Stimulated activated effector memory CD8-positive, alpha-beta T cell treated with anti-CD3 and anti-CD28 coated beads, Interleukin-12 subunit alpha, Interleukin-12 subunit beta, amount 100 ng/mL, for 72 hours (primary cell): ENCODE measurements around the gene DACT2.

Source experiments
- ATAC-seq: fragments of 150-1000 bp; cut with Tn5 transposase; 2 replicates; pipeline ENCODE4 v1.10.0; 2021
- DNase-seq, 2 donors: peaks; one replicate each; pipeline ENCODE4 v3.0.0; 2021 to 2022; ENCODE audit warnings: low spot score in 2 of 2
- H3K27ac Mint-ChIP-seq: one replicate; pipeline ENCODE4 v1.8.0; 2022; ENCODE audit warnings: mild to moderate bottlenecking, mixed read lengths
- H3K36me3 Mint-ChIP-seq: one replicate; pipeline ENCODE4 v1.8.0; 2022; ENCODE audit warnings: mild to moderate bottlenecking, mixed read lengths
- H3K4me1 Mint-ChIP-seq: one replicate; pipeline ENCODE4 v1.8.0; 2022; ENCODE audit warnings: mixed read lengths
- H3K4me3 Mint-ChIP-seq: one replicate; pipeline ENCODE4 v1.8.0; 2022; ENCODE audit warnings: mild to moderate bottlenecking, mixed read lengths
- H3K9me3 Mint-ChIP-seq: one replicate; pipeline ENCODE4 v1.8.0; 2022; ENCODE audit warnings: mixed read lengths

Gene DACT2

DNA sequence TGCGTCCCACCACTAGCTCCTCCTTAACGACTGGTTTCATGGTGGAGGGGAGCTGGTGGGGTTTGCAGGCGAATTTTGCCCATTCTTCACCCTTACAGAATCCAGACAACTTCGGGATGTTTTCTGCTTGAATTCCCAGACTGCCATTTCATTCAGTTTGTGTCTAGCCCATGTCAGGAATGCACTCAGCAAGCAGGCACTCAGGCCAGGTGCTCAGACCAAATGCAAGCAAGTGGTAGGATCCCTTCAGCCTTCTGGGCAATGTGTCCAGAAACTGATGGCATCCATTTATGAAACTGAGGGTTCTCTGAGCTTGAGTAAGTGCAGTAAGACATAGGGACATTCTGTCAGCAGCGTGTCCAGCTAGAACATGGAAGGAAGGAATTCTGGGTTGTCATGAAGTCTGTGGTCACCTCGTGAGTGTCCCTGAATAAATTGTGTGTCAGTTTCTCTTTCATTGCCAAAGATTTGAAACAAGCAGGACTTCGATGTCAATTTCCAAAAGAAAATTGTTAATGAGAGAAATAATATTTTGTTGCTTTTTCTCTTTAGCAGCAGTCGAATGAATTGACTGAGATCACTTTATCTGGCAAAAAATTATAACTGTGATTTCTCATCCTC, 21.8 kb upstream of the DACT2 start:
- Mint-ChIP-seq H3K36me3 (no peaks in the 10 kb centered on the region), H3K4me1 (no peaks in the 10 kb centered on the region), H3K4me3 (no peak overlapping the region), H3K27ac (no peak overlapping the region), H3K9me3 (no peaks in the 10 kb centered on the region)
- DNase-seq (no peak), ATAC-seq (no peak)

DNA sequence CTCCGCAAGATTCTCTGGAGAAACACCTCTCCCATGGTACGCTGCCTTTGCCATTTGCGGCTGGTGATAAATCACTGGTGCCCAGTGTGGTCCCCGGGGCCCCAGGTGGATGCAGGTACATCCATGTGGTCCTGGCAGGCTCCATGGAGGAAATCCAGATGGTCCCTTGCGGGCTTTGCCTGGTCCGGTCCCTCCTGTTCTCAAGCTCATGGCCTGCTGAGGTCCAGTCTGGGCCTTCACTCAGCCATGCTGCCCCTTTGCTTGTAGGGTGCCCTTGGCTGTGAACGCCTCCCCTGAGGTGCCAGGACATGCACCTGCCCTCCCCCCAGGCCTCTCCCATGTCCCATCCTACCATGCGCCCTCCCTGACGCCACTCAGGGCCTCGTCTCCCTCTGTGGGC, 21.2 kb upstream of the DACT2 start:
- ATAC-seq (no peak), DNase-seq (no peak)
- no peak overlapping the region for H3K27ac Mint-ChIP-seq
- H3K4me1 Mint-ChIP-seq: no peaks in the 10 kb centered on the region
- H3K9me3 Mint-ChIP-seq: no peaks in the 10 kb centered on the region
- H3K36me3 Mint-ChIP-seq: no peaks in the 10 kb centered on the region
- H3K4me3 Mint-ChIP-seq: no peak overlapping the region

GRCh38 chr6:168338777-168339176, 19.2 kb upstream of the DACT2 start:
- ATAC-seq (no peak), DNase-seq (no peak)
- H3K4me1 Mint-ChIP-seq: no peaks in the 10 kb centered on the region
- no peaks in the 10 kb centered on the region for H3K9me3 Mint-ChIP-seq
- H3K36me3 Mint-ChIP-seq: no peaks in the 10 kb centered on the region
- H3K4me3 Mint-ChIP-seq: no peak overlapping the region
- H3K27ac Mint-ChIP-seq: no peak overlapping the region

- Mint-ChIP-seq H3K4me3 (no peak overlapping the region), H3K27ac (no peak overlapping the region)
- ATAC-seq: no peak
Measured at GRCh38 chr6:168336967-168337366, 17.4 kb upstream of the DACT2 start.

GRCh38 chr6:168333989-168334388, 14.4 kb upstream of the DACT2 start:
- peaks cover 4% of the 10 kb centered on the region for H3K4me1 Mint-ChIP-seq
- ATAC-seq: no peak
- no peak for DNase-seq
- no peak overlapping the region for H3K27ac Mint-ChIP-seq
- H3K9me3 Mint-ChIP-seq: no peaks in the 10 kb centered on the region
- H3K4me3 Mint-ChIP-seq: no peak overlapping the region
- no peaks in the 10 kb centered on the region for H3K36me3 Mint-ChIP-seq

More at GRCh38 chr6:168336967-168337366, 17.4 kb upstream of the DACT2 start:
- DNase-seq: no peak
- Mint-ChIP-seq H3K4me1 (no peaks in the 10 kb centered on the region), H3K9me3 (no peaks in the 10 kb centered on the region), H3K36me3 (no peaks in the 10 kb centered on the region)

- ATAC-seq: no peak
Measured at GRCh38 chr6:168333491-168333890, 13.9 kb upstream of the DACT2 start.

GRCh38 chr6:168333039-168333438, 13.5 kb upstream of the DACT2 start:
- DNase-seq: no peak
- H3K4me1 Mint-ChIP-seq: peaks cover 4% of the 10 kb centered on the region

More at GRCh38 chr6:168333491-168333890, 13.9 kb upstream of the DACT2 start:
- H3K9me3 Mint-ChIP-seq: no peaks in the 10 kb centered on the region
- no peak for DNase-seq
- H3K36me3 Mint-ChIP-seq: no peaks in the 10 kb centered on the region
- peaks cover 4% of the 10 kb centered on the region for H3K4me1 Mint-ChIP-seq
- no peak overlapping the region for H3K27ac Mint-ChIP-seq
- H3K4me3 Mint-ChIP-seq: no peak overlapping the region

DNA sequence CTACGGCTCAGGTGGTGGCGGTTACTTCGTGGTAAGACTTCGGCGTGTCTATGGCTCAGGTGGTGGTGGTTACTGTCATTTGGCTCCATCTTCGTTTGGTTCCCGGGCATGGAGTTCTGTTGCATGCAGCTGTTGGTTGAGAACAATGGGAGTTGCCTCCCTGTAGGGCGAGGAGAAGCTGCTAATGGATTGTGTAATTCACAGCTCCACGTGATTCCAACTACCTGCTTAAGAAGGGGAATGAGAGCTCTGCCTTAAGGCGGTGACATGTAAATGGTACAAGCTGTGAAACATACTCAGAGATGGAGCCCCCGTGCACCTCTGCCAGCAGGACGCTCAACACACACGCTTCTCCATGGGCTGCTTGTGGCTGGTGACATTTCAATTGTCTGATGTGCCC, 12.4 kb upstream of the DACT2 start:
- Mint-ChIP-seq H3K4me1 (peaks cover 4% of the 10 kb centered on the region), H3K9me3 (no peaks in the 10 kb centered on the region), H3K27ac (no peak overlapping the region), H3K36me3 (no peaks in the 10 kb centered on the region), H3K4me3 (no peak overlapping the region)
- DNase-seq (no peak), ATAC-seq (no peak)

More at GRCh38 chr6:168333039-168333438, 13.5 kb upstream of the DACT2 start:
- H3K36me3 Mint-ChIP-seq: no peaks in the 10 kb centered on the region
- no peak for ATAC-seq
- no peak overlapping the region for H3K27ac Mint-ChIP-seq
- H3K4me3 Mint-ChIP-seq: no peak overlapping the region
- no peaks in the 10 kb centered on the region for H3K9me3 Mint-ChIP-seq

GRCh38 chr6:168331058-168331457, 11.5 kb upstream of the DACT2 start:
- peaks cover 4% of the 10 kb centered on the region for H3K4me1 Mint-ChIP-seq
- ATAC-seq (no peak), DNase-seq (no peak)
- no peaks in the 10 kb centered on the region for H3K36me3 Mint-ChIP-seq
- H3K4me3 Mint-ChIP-seq: no peak overlapping the region
- no peaks in the 10 kb centered on the region for H3K9me3 Mint-ChIP-seq
- H3K27ac Mint-ChIP-seq: no peak overlapping the region

GRCh38 chr6:168330403-168330802, 10.8 kb upstream of the DACT2 start:
- Mint-ChIP-seq H3K9me3 (no peaks in the 10 kb centered on the region), H3K4me3 (no peak overlapping the region), H3K4me1 (peaks cover 4% of the 10 kb centered on the region), H3K27ac (no peak overlapping the region), H3K36me3 (no peaks in the 10 kb centered on the region)
- no peak for ATAC-seq
- DNase-seq: no peak

- Mint-ChIP-seq H3K4me3 (no peak overlapping the region), H3K4me1 (peaks cover 4% of the 10 kb centered on the region), H3K9me3 (no peaks in the 10 kb centered on the region), H3K36me3 (no peaks in the 10 kb centered on the region), H3K27ac (no peak overlapping the region)
- DNase-seq: no peak
- no peak for ATAC-seq
Measured at GRCh38 chr6:168328086-168328485, 8.5 kb upstream of the DACT2 start.

DNA sequence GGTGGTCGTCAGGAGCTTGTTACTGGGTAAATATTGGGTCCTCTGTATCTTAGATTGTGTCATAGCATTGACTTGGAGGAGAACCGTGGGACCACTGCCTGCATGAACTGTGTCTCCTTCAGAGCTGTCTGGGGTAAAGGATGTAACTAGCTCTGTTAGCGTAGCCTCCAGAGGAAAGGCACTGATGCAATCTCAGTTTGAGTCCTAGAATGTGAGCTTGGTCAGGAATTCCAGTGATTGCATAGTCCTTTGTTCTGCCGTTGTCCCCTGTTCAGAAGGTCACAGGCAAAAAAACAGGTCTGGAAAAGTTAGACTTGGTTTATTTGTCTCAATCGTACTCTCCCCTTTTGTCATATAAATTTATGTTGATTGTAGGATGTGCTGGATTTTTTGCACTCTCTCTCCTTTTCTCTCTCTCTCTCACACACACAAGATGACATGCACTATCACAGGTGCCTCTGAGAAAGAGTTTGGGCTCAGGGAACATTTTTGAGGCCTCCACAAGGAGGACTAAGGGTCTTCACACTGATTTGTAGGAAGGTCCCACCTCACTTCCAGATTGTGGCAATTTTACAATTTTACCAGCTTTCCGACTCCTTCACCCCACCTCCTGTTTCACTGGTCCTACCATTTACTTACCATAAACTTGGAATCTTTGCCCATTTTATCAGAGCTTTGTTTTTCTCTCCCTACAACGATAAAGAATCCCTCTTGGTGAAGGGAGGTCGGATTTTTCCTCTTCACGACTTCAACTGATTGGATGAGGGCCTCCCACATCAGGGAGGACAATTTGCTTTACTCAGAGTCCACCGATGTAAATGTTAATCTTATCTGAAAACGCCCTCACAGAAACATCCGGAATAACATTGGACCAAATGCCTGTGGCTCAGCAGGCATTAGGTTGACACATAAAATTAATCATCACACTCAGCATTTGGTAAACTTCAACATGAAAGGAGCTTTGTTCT, 7.0 kb upstream of the DACT2 start:
- no peak for DNase-seq
- peaks cover 4% of the 10 kb centered on the region for H3K4me1 Mint-ChIP-seq
- no peaks in the 10 kb centered on the region for H3K36me3 Mint-ChIP-seq
- ATAC-seq: no peak
- no peak overlapping the region for H3K4me3 Mint-ChIP-seq
- H3K9me3 Mint-ChIP-seq: peaks cover 3% of the 10 kb centered on the region
- no peak overlapping the region for H3K27ac Mint-ChIP-seq

DNA sequence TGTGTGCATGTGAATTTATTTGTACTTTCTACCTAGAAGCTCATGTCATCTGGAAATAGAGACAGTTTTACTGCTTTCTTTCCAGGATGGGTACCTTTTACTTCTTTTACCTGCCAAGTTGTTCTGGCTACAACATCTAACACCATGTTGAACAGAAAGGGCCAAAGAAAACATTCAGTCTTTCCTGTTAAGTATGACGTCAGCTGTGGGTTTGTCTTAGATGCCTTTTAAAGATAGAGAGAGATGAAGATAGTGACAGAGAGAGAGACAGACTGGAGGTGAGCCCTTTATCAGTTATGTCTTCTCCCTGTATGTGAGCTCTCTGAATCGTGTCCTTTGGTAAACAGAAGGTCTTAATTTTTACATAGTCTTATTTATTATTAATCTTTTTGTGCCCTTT, 3.4 kb upstream of the DACT2 start:
- Mint-ChIP-seq H3K27ac (no peak overlapping the region), H3K4me3 (no peak overlapping the region), H3K9me3 (peaks cover 3% of the 10 kb centered on the region), H3K4me1 (no peaks in the 10 kb centered on the region), H3K36me3 (no peaks in the 10 kb centered on the region)
- no peak for DNase-seq
- no peak for ATAC-seq

GRCh38 chr6:168320634-168321033, 1.1 kb upstream of the DACT2 start:
- DNase-seq: no peak
- Mint-ChIP-seq H3K4me1 (no peaks in the 10 kb centered on the region), H3K9me3 (peaks cover 3% of the 10 kb centered on the region), H3K36me3 (no peaks in the 10 kb centered on the region), H3K27ac (no peak overlapping the region), H3K4me3 (no peak overlapping the region)
- no peak for ATAC-seq

GRCh38 chr6:168318579-168319278, 848 bp downstream of the DACT2 start:
- Mint-ChIP-seq H3K4me3 (no peak overlapping the region), H3K36me3 (no peaks in the 10 kb centered on the region), H3K9me3 (peaks cover 3% of the 10 kb centered on the region), H3K27ac (no peak overlapping the region), H3K4me1 (no peaks in the 10 kb centered on the region)
- DNase-seq (no peak), ATAC-seq (no peak)
